Measurements from ENCODE around the gene SHISA5. TPM values are rescaled to one million over a fixed set of nuclear protein-coding genes. Genes with fewer than 3 reads are reported as not detected.
A peak's percentile ranks its signal among the peaks of the same experiment; 100 is the strongest.
"Not testable (repeated sequence)": the region's sequence is repeated elsewhere in the genome, so short reads cannot be mapped to it uniquely, and the experiment has no call there.

SHISA5 gene
- total RNA-seq: 68.0 and 86.0 TPM in 2 replicates
- polyA plus RNA-seq: 92.3 and 147 TPM in 2 replicates

- no peaks in the 10 kb centered on the region for H3K36me3 ChIP-seq
- H3K27ac ChIP-seq: no peak within 1 kb of the TSS
- TF ChIP-seq CTCF (IDR thresholded peaks at IDR 0.05; ENCODE audit: low read depth, low read length): no peak
- peak within 1 kb of the TSS; percentile 44 for H3K4me3 ChIP-seq
- peak; percentile 68 to 84 for DNase-seq (ENCODE audit: low read depth in 1 of 2, low spot score in 1 of 2)
- H3K4me1 ChIP-seq (ENCODE audit: low read depth): no peaks in the 10 kb centered on the region
- H3K9me3 ChIP-seq (ENCODE audit: low read depth): no peaks in the 10 kb centered on the region
- H3K27me3 ChIP-seq: no peaks in the 10 kb centered on the region
Measured at GRCh38 chr3:48504051-48504946, at the start of gene SHISA5. Gene SHISA5 (minus strand): TSS chr3:48504174. CDS start chr3:48504094, 80 bp downstream.

GRCh38 chr3:48553361-48553760 is 49.4 kb upstream of the SHISA5 start:
- no peak for TF ChIP-seq CTCF (IDR thresholded peaks at IDR 0.05; ENCODE audit: low read depth, low read length)
- Histone ChIP-seq H3K27ac (no peak overlapping the region), H3K27me3 (no peaks in the 10 kb centered on the region), H3K4me1 (ENCODE audit: low read depth) (peaks cover 29% of the 10 kb centered on the region), H3K4me3 (no peak overlapping the region), H3K36me3 (peaks cover 17% of the 10 kb centered on the region), H3K9me3 (ENCODE audit: low read depth) (no peaks in the 10 kb centered on the region)
- no peak for DNase-seq (ENCODE audit: low read depth in 1 of 2, low spot score in 1 of 2)

GRCh38 chr3:48552111-48552951 is 48.4 kb upstream of the SHISA5 start:
- Histone ChIP-seq H3K36me3 (peaks cover 23% of the 10 kb centered on the region), H3K4me3 (no peak overlapping the region), H3K9me3 (ENCODE audit: low read depth) (no peaks in the 10 kb centered on the region), H3K4me1 (ENCODE audit: low read depth) (peaks cover 24% of the 10 kb centered on the region), H3K27ac (no peak overlapping the region), H3K27me3 (no peaks in the 10 kb centered on the region)
- no peak for TF ChIP-seq CTCF (IDR thresholded peaks at IDR 0.05; ENCODE audit: low read depth, low read length)
- no peak for DNase-seq (ENCODE audit: low read depth in 1 of 2, low spot score in 1 of 2)

- not testable (repeated sequence) for H3K27ac ChIP-seq; H3K4me3 ChIP-seq; H3K9me3 ChIP-seq (ENCODE audit: low read depth); H3K27me3 ChIP-seq; DNase-seq (ENCODE audit: low read depth in 1 of 2, low spot score in 1 of 2)
- H3K36me3 ChIP-seq: peaks cover 29% of the 10 kb centered on the region
- H3K4me1 ChIP-seq (ENCODE audit: low read depth): peaks cover 24% of the 10 kb centered on the region
Measured at GRCh38 chr3:48551651-48552050, 47.7 kb upstream of the SHISA5 start.

GRCh38 chr3:48548729-48549705 is 45.0 kb upstream of the SHISA5 start:
- no peaks in the 10 kb centered on the region for H3K9me3 ChIP-seq (ENCODE audit: low read depth)
- peaks cover 6% of the 10 kb centered on the region for H3K4me1 ChIP-seq (ENCODE audit: low read depth)
- peak; percentile 98 for TF ChIP-seq CTCF (IDR thresholded peaks at IDR 0.05; ENCODE audit: low read depth, low read length)
- H3K4me3 ChIP-seq: no peak overlapping the region
- no peaks in the 10 kb centered on the region for H3K27me3 ChIP-seq
- H3K36me3 ChIP-seq: peaks cover 49% of the 10 kb centered on the region
- no peak overlapping the region for H3K27ac ChIP-seq
- peak; percentile 77 to 86 for DNase-seq (ENCODE audit: low read depth in 1 of 2, low spot score in 1 of 2)
